ENCODE data around the gene FBLN1. TPM values are rescaled to one million over a fixed set of nuclear protein-coding genes. Genes with fewer than 3 reads are reported as not detected.
"Not testable (repeated sequence)": the region's sequence is repeated elsewhere in the genome, so short reads cannot be mapped to it uniquely, and the experiment has no call there.

FBLN1 gene
- total RNA-seq, 2 donors from 2014 or later: 125 to 144 TPM

DNA sequence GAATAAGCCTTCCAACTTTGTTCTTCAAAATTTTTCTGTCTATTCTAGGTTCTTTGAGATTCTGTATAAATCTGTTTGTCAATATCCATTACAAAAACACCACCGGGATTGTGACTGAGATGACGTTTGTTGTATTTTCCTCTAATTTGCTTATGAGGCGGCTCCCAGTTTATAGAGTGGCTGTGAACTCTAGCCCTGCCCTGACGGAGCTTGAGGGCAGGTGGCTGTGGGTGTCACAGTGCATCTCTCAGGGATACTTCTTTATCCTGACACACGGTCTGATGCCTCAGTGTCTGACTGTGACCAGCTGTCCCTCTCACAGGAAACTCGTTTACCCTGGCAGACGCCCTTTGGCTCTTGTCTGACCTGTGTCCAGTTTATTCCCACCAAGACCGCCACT, 115.3 kb downstream of the FBLN1 start:
- 77% methylated on average over 5 of the region's 8 CpGs for WGBS
- no peaks in the 10 kb centered on the region for H3K36me3 ChIP-seq
- H3K27ac ChIP-seq: no peak overlapping the region
- no peak for DNase-seq (ENCODE audit: low spot score)
- H3K27me3 ChIP-seq (replicated peaks; ENCODE audit: insufficient read depth): no peaks in the 10 kb centered on the region
- no peak overlapping the region for H3K4me3 ChIP-seq
- intact Hi-C loops (cut with DNase I): no loop called here
- TF ChIP-seq POLR2A (IDR thresholded peaks at IDR 0.05) (no peak), POLR2AphosphoS5 (IDR thresholded peaks at IDR 0.05) (no peak)
- TF ChIP-seq, protein P1, sequence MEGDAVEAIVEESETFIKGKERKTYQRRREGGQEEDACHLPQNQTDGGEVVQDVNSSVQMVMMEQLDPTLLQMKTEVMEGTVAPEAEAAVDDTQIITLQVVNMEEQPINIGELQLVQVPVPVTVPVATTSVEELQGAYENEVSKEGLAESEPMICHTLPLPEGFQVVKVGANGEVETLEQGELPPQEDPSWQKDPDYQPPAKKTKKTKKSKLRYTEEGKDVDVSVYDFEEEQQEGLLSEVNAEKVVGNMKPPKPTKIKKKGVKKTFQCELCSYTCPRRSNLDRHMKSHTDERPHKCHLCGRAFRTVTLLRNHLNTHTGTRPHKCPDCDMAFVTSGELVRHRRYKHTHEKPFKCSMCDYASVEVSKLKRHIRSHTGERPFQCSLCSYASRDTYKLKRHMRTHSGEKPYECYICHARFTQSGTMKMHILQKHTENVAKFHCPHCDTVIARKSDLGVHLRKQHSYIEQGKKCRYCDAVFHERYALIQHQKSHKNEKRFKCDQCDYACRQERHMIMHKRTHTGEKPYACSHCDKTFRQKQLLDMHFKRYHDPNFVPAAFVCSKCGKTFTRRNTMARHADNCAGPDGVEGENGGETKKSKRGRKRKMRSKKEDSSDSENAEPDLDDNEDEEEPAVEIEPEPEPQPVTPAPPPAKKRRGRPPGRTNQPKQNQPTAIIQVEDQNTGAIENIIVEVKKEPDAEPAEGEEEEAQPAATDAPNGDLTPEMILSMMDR (IDR thresholded peaks at IDR 0.05): no peak
- H3K9me3 ChIP-seq: no peaks in the 10 kb centered on the region
- H3K4me1 ChIP-seq (replicated peaks): no peaks in the 10 kb centered on the region

DNA sequence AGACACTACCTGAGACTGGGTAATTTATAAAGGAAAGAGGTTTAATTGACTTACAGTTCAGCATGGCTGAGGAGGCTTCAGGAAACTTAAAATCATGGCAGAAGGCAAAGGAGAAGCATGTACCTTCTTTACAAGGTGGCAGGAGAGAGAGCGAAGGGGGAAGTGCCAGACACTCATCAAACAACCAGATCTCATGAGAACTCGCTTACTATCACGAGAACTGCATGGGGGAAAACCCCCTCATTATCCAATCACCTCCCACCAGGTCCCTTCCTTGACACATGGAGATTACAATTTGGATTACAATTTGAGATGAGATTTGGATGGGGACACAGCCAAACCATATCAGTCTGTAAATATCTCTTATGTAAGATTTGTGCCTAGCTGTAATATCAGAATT, 118.0 kb downstream of the FBLN1 start:
- Histone ChIP-seq H3K27me3 (replicated peaks; ENCODE audit: insufficient read depth) (no peaks in the 10 kb centered on the region), H3K27ac (no peak overlapping the region), H3K36me3 (no peaks in the 10 kb centered on the region), H3K9me3 (no peaks in the 10 kb centered on the region), H3K4me1 (replicated peaks) (no peaks in the 10 kb centered on the region), H3K4me3 (no peak overlapping the region)
- intact Hi-C loops (cut with DNase I): no loop called here
- TF ChIP-seq, protein P1 (IDR thresholded peaks at IDR 0.05): no peak
- TF ChIP-seq POLR2A (IDR thresholded peaks at IDR 0.05): no peak
- TF ChIP-seq POLR2AphosphoS5 (IDR thresholded peaks at IDR 0.05): no peak
- 89% methylated on average over 3 of the region's 3 CpGs for WGBS
- no peak for DNase-seq (ENCODE audit: low spot score)

DNA sequence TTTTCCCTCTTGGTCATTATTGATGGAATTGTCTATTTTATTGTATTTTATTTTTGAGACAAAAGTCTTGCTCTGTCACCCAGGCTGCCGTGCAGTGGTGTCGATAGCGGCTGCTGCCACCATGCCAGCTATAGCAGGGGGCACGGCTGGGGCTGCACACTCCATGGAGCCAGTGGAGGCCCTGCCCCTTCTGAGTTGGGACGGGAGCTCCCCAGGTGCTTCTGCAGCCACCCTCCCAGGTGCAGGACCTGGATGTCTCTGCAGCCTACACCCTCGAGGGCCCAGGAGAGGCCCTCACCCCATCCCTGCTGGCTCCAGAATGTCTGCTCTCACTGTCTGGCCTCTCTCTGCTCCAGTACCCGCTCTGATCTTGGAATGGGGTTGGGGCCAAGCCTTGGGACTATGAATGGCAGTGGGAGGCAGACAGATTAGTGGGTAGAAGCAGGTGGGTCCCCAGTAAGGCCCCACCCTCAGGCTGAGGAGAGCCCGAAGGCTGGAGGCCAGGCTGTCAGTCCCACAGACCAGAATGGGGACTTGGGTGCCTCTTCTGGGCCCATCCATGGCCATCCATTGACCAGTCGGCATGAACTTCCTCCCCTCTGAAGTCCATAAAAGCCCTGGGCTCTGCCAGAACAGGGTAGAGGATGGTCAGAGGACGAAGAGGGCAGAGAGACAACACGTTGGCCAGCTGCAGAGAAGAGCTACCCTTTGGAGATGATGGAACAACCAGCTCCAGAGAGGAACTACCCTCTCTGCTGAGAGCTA, 119.3 kb downstream of the FBLN1 start:
- H3K27me3 ChIP-seq (replicated peaks; ENCODE audit: insufficient read depth): no peaks in the 10 kb centered on the region
- H3K4me3 ChIP-seq: no peak overlapping the region
- no peaks in the 10 kb centered on the region for H3K36me3 ChIP-seq
- H3K27ac ChIP-seq: no peak overlapping the region
- no peak for DNase-seq (ENCODE audit: low spot score)
- 87% methylated on average over 11 of the region's 11 CpGs for WGBS
- TF ChIP-seq, protein P1 (IDR thresholded peaks at IDR 0.05): no peak
- TF ChIP-seq POLR2AphosphoS5 (IDR thresholded peaks at IDR 0.05) (no peak), POLR2A (IDR thresholded peaks at IDR 0.05) (no peak)
- intact Hi-C loops (cut with DNase I): no loop called here
- H3K4me1 ChIP-seq (replicated peaks): no peaks in the 10 kb centered on the region
- H3K9me3 ChIP-seq: no peaks in the 10 kb centered on the region

DNA sequence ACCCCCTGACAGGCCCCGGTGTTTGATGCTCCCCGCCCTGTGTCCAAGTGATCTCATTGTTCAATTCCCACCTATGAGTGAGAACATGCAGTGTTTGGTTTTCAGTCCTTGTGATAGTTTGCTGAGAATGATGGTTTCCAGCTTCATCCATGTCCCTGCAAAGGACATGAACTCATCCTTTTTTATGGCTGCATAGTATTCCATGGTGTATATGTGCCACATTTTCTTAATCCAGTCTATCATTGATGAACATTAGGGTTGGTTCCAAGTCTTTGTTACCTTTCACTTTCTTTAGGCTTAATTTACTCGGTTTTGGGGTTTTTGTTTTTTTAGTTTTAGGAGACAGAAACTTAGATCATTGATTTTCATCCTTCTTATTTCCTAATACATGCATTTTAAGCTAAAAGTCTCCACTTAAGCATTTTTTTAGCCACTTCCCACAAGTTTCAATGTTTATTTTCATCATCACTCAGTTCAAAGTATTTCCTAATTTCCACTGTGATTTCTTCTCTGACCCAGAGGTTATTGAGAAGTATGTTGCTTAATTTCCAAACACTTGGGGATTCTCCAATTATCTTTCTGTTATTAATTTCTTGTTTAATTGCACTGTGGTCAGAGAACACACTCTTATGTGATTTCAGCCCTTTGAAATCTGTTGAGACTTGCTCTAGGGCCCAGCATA, 120.9 kb downstream of the FBLN1 start:
- H3K36me3 ChIP-seq; intact Hi-C loops (cut with DNase I); DNase-seq (ENCODE audit: low spot score); H3K4me3 ChIP-seq; H3K27ac ChIP-seq; H3K9me3 ChIP-seq; H3K27me3 ChIP-seq (replicated peaks; ENCODE audit: insufficient read depth); H3K4me1 ChIP-seq (replicated peaks): not testable (repeated sequence)
- 92% methylated on average over 3 of the region's 3 CpGs for WGBS

DNA sequence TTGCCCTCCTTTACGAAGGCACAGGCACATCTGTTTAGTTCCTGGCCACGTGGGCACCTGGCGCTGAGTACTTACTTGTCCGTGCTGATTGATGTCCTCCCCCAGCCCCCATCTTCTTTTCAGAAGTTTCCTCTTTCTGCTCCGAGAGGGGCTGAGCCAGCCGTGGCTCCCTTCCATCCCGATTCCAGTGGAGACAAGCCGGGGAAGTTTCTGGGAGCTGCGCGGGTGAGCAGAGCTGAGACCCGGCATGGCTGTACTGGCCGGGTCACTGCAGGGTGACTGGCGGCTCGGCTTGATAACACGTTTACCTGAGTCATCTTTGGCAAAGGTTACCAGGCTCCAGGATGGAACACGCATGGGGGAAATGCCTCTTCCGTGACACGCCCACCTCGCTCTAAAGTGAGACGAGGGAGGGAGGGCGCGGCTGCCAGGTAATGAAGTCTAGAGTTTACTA, 123.5 kb downstream of the FBLN1 start:
- no peaks in the 10 kb centered on the region for H3K27me3 ChIP-seq (replicated peaks; ENCODE audit: insufficient read depth)
- H3K36me3 ChIP-seq: no peaks in the 10 kb centered on the region
- no peaks in the 10 kb centered on the region for H3K9me3 ChIP-seq
- WGBS: 39% methylated on average over 22 of the region's 22 CpGs
- no peak overlapping the region for H3K4me3 ChIP-seq
- no peaks in the 10 kb centered on the region for H3K4me1 ChIP-seq (replicated peaks)
- H3K27ac ChIP-seq: peak overlapping the region; percentile 9 to 41
- intact Hi-C loops (cut with DNase I): no loop called here
- TF ChIP-seq POLR2A (IDR thresholded peaks at IDR 0.05): peak; percentile 39
- TF ChIP-seq POLR2AphosphoS5 (IDR thresholded peaks at IDR 0.05): peak; percentile 84
- TF ChIP-seq, protein P1 (IDR thresholded peaks at IDR 0.05): no peak
- DNase-seq (ENCODE audit: low spot score): peak; percentile 87
